Measurements from ENCODE around the gene ATP1A2.

Gene ATP1A2

GRCh38 chr1:160167056-160167455 is 51.5 kb downstream of the ATP1A2 start:
- H3K4me1 ChIP-seq (ENCODE audit: control insufficient read depth, insufficient read depth, low read length): no peaks in the 10 kb centered on the region
- CTCF ChIA-PET: interaction anchor here (0.6 kb wide), 2 partner anchors 41 to 961 kb away, joined by 3 read pairs; no protein-coding TSS in a partner anchor
- no peak for TF ChIP-seq ZNF394 (tag by site-specific recombination; IDR thresholded peaks at IDR 0.05; ENCODE audit: borderline replicate concordance)
- TF ChIP-seq KLF1 (tag by site-specific recombination; IDR thresholded peaks at IDR 0.05): no peak
- H3K4me3 ChIP-seq (ENCODE audit: low read depth, low read length): no peak overlapping the region
- no peaks in the 10 kb centered on the region for H3K36me3 ChIP-seq (ENCODE audit: control insufficient read depth in 2 of 2, insufficient read depth in 1 of 2, low read length in 2 of 2)
- H3K27ac ChIP-seq (ENCODE audit: extremely low read depth, low read depth, low read length): no peak overlapping the region
- H3K9me3 ChIP-seq (ENCODE audit: control insufficient read depth, insufficient read depth, low read depth, low read length): no peaks in the 10 kb centered on the region
- POLR2A ChIA-PET: no interaction called here

GRCh38 chr1:160167580-160167979 is 52.0 kb downstream of the ATP1A2 start:
- POLR2A ChIA-PET: no interaction called here
- CTCF ChIA-PET: interaction anchor here (0.7 kb wide), 1 partner anchor 10 kb away, joined by 4 read pairs; no protein-coding TSS in a partner anchor
- TF ChIP-seq, protein P1, sequence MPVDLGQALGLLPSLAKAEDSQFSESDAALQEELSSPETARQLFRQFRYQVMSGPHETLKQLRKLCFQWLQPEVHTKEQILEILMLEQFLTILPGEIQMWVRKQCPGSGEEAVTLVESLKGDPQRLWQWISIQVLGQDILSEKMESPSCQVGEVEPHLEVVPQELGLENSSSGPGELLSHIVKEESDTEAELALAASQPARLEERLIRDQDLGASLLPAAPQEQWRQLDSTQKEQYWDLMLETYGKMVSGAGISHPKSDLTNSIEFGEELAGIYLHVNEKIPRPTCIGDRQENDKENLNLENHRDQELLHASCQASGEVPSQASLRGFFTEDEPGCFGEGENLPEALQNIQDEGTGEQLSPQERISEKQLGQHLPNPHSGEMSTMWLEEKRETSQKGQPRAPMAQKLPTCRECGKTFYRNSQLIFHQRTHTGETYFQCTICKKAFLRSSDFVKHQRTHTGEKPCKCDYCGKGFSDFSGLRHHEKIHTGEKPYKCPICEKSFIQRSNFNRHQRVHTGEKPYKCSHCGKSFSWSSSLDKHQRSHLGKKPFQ (tag by site-specific recombination; IDR thresholded peaks at IDR 0.05): no peak
- TF ChIP-seq, protein P2, sequence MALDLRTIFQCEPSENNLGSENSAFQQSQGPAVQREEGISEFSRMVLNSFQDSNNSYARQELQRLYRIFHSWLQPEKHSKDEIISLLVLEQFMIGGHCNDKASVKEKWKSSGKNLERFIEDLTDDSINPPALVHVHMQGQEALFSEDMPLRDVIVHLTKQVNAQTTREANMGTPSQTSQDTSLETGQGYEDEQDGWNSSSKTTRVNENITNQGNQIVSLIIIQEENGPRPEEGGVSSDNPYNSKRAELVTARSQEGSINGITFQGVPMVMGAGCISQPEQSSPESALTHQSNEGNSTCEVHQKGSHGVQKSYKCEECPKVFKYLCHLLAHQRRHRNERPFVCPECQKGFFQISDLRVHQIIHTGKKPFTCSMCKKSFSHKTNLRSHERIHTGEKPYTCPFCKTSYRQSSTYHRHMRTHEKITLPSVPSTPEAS (tag by site-specific recombination; IDR thresholded peaks at IDR 0.05): no peak
- TF ChIP-seq BCL11A (tag by site-specific recombination; IDR thresholded peaks at IDR 0.05; ENCODE audit: low read depth): no peak
- TF ChIP-seq YY2 (tag by site-specific recombination; IDR thresholded peaks at IDR 0.05): no peak

DNA sequence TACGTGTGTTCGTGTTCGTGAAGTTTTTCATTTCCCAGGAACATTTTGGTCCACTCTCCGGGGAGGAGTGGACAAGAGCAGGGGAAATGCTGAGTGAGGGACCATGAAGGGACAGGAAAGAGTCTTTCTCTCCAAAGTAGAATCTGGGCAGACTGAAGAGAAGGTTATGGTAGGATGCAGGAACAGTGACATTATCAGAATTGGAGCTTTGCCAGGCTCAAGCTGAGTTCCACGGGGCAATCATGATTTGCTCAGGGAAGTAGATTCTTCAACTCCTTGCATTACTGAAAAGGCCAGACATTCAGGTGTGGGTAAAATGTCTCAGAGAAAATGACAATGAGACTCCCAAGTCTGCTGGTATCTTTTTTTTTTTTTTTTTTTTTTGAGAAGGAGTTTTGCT is 52.5 kb downstream of the ATP1A2 start:
- CTCF ChIA-PET: interaction anchor here (0.7 to 1.9 kb wide), 2 partner anchors 9 to 52 kb away, joined by 4 to 6 read pairs; no protein-coding TSS in a partner anchor
- Histone ChIP-seq H3K27ac (ENCODE audit: extremely low read depth, low read depth, low read length) (no peak overlapping the region), H3K4me3 (ENCODE audit: low read depth, low read length) (no peak overlapping the region), H3K36me3 (ENCODE audit: control insufficient read depth in 2 of 2, insufficient read depth in 1 of 2, low read length in 2 of 2) (no peaks in the 10 kb centered on the region), H3K9me3 (ENCODE audit: control insufficient read depth, insufficient read depth, low read depth, low read length) (no peaks in the 10 kb centered on the region), H3K4me1 (ENCODE audit: control insufficient read depth, insufficient read depth, low read length) (no peaks in the 10 kb centered on the region)
- POLR2A ChIA-PET: interaction anchor here (0.7 kb wide), 1 partner anchor 104 kb away, joined by 4 read pairs; no protein-coding TSS in a partner anchor
- TF ChIP-seq, protein P2 (tag by site-specific recombination; IDR thresholded peaks at IDR 0.05): no peak
- no peak for TF ChIP-seq ZNF155 (tag by site-specific recombination; IDR thresholded peaks at IDR 0.05)
- TF ChIP-seq ZNF529 (tag by site-specific recombination; IDR thresholded peaks at IDR 0.05; ENCODE audit: insufficient replicate concordance): no peak
- 0 out of 2 replicates have a peak, but pooled peaks have one; percentile 32 for TF ChIP-seq ZNF660 (tag by site-specific recombination; IDR thresholded peaks at IDR 0.05)
- 0 out of 2 replicates have a peak, but pooled peaks have one; percentile 15 for TF ChIP-seq PRDM10 (tag by site-specific recombination; IDR thresholded peaks at IDR 0.05)

More at GRCh38 chr1:160167580-160167979, 52.0 kb downstream of the ATP1A2 start:
- H3K9me3 ChIP-seq (ENCODE audit: control insufficient read depth, insufficient read depth, low read depth, low read length): no peaks in the 10 kb centered on the region
- no peak overlapping the region for H3K4me3 ChIP-seq (ENCODE audit: low read depth, low read length)
- no peaks in the 10 kb centered on the region for H3K4me1 ChIP-seq (ENCODE audit: control insufficient read depth, insufficient read depth, low read length)
- no peak overlapping the region for H3K27ac ChIP-seq (ENCODE audit: extremely low read depth, low read depth, low read length)
- H3K36me3 ChIP-seq (ENCODE audit: control insufficient read depth in 2 of 2, insufficient read depth in 1 of 2, low read length in 2 of 2): no peaks in the 10 kb centered on the region

Measured in HEK293 (cell line).